Colon (tissue), 2 donors: ENCODE measurements around the gene C4orf50.
"Not testable (repeated sequence)": the region's sequence is repeated elsewhere in the genome, so short reads cannot be mapped to it uniquely, and the experiment has no call there.

Experiments
- FAIRE-seq: peaks from 2 replicates; lab custom pipeline; 2012; peaks lifted over from hg19 to GRCh38; lab: Jason Lieb, UNC
- donor health status: control.
- donor health status: control.

The C4orf50 gene

DNA sequence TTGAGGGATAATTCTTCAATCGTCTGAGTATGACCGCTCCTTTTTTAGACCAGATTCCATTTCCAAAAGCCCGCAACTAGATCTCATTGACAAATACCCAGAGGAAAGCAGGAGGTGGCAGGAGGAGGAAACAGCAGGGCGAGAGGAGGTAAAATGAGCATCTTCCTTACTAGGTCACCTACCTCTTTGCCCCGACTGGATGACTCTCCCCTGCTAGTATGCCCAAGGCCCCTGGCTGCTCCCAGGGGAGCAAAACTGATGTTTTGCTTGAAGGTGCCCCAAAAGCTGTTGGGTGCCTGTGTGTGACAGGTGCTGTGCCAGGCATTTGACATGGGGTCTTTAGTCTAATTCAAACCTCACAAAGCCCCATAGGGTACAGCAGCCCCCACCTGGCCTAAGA is 48.9 kb downstream of the C4orf50 start:
- no peak for FAIRE-seq

DNA sequence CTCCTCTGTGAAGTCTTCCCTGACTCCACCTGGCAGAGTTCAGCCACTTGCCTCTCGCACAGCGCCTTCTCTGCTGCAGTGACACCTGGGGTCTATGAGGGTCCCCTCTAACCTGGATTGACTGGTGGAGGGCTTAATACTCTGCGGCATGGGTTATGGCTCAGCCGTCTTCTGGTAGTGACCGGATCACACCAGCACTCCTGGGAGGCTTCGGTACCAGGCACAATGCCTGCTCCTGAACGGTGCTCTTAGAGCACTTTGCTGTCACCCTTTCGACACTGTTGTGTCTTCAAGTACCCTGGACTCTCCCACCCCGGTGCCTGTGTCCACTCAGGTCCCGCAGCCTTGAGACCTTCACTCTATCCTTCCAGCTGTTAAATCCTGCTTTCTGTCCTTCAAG is 50.0 kb downstream of the C4orf50 start:
- no peak for FAIRE-seq

DNA sequence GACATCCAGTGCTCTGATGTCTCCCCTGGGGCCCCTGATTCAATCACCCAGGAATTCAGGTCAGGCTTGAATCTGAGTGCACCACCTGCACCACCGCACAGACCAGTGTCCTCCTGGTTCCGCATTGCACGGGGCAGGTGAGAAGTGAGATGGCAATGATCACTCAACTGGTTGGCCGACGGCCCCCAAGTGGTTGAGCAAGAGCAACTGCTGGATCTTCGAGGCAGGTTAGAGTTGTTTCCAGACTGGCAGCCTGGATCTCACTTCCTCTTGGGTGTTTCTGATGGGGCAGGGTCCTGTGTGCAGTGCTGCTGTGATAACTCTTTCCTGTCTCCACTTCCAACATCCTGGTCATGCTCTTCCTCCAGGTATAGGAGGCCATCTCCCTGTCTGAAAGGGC is 50.4 kb downstream of the C4orf50 start:
- FAIRE-seq = no peak

DNA sequence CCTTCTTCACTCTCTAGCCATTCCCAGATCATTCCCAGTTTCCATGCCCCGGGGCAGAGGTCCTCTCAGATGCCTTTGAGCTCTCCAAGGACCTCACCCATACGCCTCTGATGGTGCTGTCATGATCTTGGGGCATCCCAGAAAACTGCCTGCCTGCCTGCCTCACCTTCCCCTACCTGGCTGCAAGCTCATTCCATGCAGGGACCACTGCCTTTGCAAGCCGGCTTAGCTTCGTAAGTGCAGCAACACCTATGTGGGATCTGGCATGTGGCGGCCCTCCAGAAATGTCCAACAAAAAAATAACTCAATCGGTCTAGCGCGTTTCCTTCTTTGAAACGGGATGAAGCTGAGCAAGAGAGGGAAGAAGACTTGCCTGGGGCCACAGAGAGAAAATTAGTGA is 53.0 kb downstream of the C4orf50 start:
- FAIRE-seq = no peak

DNA sequence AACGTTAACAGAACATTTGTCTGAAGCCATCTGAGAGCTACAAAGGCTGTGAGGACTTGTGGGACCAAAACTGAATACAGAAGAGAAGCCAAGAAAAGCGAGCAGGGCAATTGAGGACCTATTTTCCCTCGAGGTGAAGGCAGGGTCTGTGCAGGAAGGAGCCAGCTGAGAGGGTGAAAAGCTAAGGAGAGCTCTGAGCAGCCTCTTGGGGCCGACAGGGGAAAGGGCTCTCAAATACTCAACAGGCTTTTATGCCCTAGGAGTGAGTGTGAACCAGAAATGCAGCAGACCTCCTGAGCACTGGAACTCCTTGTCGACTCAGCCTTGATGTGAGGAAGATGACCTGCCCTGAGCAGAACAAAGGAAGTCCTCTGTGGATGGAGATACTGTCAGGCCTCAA is 54.2 kb downstream of the C4orf50 start:
- FAIRE-seq = no peak

DNA sequence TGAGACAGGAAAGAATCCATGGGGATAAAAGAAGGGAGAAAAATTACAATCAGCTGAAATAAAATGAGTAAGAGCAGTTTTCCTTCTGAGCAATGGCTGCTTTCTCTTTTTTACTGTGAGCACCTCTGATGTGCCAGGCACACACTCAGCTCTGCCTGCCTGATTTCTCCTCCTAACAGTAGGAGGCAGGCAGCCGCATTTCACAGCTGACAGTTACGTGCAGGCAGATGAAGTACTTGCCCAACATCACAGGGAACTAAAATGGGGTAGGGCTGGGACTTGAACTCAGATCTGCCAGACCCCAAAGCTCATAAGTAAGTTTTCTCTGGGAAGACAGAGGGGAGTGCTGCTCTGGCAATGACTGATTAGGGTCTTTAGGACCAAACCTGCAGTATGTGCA is 54.6 kb downstream of the C4orf50 start:
- FAIRE-seq = no peak

DNA sequence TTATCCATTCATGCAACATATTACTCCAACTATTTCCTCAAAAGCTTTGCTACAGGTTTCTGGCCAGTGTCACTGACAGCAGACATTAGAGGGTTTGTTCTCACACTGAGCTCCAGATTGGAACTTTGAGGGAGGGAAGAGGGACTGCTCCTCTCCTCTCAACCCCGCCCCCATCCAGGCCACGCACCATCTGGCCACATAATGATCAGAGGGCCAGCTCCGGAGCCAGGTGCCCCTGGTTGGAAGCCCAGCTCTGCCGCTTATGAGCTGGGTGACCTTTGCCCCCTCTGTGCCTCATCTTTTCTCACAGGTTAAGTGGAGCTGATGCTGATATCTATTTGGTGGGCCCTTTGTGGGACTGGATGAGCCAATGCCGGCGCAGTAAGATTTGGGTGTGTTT is 55.8 kb downstream of the C4orf50 start:
- no peak for FAIRE-seq

DNA sequence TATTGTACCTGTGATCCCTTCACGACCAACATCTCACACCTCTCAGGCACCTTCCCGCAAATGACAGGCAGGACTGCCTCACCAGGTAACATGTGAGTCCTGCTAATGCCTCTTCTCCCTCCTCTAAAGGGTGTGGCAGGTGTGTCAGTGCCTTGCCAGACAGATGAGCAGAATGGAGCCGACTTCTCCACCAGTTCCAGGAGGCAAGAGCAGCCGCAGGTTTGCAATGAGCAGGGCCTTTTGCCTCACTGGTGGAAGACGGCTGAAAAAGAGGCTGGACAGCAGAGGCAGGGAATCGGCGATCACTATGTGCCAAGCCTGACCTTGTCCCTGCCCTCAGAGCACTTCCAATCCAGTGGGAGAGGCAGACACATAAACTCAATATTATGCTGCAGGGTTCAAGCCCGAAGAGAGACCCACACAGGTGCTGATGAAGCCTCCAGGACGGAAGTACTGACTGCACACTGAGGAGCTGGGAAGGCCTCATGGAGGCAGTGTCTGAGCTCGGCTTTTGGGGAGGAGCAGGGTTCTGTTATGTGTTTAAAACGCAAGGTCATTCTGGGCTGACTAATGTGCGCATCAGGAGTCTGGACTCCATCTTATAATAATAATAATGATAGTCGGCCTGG is 57.9 kb downstream of the C4orf50 start:
- FAIRE-seq = no peak

DNA sequence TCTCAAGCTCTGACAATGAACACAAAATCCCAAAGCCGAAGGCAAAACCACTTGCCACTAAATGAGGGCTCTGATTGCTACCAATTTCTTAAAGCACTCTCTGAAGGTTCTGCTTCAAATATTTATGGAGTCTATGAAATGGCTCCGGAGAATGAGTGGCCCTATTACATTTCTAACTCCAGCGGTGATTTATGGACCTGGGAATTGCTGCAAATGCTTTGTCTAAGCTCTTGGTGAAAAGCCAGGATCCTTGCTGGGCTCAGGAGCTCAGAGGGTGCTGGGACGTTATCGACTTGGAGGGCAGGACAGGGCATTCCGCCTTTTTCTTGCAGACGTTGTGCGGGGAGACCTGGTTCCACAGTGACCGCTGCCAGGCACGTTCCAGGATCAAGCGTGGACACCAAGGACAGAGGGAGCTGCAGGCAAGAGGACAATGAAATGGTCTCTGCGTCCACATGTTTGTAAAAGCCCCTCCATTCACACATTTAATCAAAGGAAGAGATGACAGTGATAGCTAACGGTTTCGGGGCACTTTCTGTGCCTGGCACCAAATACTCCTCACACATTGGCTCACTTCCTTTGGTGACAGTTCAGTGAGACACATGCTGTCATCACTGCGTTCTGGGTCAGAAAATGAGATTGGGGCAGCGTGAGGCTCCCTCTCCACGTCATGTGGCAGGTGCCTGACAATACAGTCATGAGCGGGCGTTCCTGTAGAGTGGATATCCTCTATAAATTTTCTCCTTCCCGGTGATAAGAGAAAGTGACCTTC is 58.8 kb downstream of the C4orf50 start:
- no peak for FAIRE-seq

DNA sequence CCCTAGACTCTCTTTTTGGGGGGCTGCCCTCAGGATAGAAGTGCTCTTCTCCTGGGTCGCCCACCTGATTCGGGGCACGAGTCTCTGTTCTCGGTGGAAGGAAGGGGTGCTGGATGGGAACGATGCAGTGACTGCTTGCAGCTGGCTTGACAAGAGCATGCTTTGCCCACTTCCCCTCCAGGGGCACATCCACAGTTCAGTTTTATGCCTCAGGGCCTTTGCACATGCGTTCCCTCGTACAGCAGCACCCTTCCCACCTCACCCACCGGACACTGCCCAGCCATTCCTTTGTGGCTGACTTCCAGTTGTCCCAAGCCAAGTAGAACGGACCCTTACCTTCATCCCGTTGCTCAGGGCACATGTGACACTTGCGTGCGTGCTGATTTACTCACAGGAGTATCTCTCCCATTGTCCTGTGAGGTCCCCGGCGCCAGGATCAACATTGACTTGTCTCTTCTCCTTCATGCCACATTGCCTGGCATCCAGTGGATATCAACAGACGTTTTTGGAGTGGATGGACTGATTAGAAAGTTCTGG is 60.0 kb downstream of the C4orf50 start:
- FAIRE-seq = no peak

DNA sequence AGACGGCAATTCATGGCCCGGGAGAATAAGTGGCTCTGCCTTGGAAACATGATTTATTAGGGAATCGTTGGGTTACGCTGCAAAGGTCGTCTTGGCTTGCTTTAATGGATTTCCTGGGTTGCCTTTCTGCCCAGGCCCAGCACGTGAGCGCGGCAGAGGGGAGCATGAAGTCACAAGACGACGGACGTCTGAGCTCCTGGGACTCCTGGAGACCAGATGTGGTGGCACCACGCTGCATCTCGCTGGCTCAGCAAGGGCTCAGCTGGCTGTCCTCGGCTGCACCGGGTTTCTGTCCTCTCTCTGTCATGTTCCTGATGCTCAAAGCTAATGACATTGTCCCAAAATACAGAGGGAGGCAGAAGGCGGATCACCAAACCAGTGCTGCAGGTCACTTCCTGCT is 61.2 kb downstream of the C4orf50 start:
- no peak for FAIRE-seq

DNA sequence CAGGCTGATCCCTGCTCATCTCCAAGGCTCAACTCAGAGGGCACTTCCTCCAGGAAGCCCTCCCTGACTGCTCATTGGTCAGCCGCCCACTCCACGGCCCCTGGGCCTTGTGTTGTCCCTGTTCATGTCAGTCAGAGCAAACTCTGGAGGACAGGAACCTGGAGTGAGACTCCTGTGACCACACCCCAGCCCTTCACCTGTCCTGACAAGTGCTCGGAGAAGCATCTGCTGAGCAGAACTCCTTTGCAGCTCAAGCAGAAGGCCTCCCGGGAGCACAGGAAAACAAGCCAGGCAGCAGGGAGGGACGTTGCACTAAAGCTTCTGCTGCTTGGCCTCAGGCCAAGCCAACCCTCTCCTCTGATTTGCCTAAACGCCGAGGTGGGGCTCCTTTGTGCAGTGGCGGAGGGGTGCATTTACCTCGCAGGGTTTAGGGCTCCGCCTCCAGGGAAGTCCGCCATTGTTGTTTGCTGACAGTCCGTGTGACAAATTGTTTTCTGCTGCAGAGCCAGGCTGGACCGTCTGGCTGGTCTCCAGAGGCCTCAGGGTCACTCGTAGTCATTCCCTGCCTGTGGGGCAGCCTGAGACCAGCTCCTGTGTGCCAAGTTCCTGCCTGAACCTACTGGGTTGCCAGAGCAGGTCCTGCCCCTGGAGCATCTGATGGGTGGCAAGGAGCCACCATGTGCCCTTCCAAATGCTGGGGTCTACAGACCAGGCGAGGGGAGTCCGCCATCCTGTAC is 61.8 kb downstream of the C4orf50 start:
- FAIRE-seq = no peak

DNA sequence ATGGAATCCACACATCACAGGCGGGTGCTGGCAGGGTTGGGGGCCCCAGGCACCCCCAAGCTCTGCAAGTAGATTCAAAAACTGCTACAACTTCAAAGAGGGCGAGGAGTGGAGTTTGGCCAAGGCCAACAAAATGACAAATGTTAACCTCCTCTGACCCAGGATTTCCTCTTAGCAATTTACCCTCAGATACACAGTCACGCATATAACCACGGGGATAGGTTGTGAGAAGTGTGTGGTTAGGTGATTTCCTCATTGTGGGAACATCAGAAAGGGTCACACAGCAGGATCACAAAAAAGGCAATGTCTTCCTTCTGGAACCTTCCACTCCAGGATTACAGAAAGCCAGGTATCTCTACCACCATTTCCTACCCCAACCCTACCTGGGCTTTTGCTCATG is 62.4 kb downstream of the C4orf50 start:
- FAIRE-seq = no peak

DNA sequence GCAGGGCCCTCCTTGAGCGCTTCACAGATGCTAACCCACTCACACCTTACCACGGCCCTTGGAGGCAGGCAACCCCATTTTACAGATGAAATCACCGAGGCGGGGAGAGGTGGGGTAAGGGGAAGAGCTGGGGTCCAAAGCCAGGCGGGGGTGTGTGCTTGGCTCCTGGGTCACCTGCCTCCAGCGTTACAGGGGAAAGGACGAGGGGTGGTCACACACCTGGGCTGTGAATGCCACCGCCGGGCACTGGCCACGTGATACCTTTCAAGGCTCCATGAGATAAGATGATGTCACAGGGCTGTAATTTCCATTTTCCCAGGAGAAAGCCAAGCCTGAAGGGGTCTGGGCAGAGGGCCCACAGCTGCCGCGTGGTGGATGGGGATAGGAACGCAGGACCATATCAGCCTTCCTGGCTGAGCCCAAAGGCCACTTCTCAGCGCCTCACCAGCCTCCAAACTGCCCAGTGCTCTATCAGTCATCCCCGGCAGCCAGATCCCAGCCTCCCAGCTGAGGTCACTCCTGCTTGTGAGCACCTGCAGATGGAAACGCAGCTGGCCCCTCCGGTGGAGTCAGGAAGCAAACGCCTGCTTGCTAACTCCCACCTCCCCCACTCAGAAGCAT is 62.9 kb downstream of the C4orf50 start:
- FAIRE-seq = no peak

DNA sequence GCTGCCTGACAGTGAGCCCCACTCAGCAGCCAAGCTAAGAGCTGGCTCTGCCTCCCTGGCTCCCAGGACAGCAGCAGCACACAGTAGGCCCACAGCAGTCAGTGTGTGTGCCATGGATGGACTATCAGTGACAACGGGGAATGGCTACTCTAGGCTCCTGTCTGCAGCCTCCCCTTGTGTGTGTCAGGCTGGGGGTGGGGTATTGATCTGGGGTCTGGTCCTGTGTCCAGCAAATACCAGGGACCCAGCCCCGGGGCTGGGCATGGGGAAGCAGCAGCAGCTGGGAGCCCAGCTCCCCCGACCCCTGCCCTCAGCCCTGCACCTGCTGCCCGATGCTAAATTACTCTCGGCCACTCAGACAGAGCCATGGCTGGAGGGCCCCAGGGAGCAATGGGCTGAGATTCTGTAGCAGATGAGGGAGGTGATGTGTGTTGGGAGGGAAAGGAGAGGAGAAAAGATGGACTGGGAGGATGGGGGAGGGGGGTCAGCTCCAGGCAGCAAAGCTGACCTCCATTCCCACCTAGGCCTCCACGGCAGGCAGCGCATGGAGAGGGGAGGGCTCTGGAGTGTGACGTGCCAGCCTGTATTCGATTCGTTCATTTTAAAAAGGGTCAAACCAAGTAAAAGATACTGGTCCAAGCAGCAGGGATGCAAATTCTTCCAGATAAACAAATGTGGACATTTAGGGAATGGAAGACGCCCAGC is 64.0 kb downstream of the C4orf50 start:
- FAIRE-seq = no peak

DNA sequence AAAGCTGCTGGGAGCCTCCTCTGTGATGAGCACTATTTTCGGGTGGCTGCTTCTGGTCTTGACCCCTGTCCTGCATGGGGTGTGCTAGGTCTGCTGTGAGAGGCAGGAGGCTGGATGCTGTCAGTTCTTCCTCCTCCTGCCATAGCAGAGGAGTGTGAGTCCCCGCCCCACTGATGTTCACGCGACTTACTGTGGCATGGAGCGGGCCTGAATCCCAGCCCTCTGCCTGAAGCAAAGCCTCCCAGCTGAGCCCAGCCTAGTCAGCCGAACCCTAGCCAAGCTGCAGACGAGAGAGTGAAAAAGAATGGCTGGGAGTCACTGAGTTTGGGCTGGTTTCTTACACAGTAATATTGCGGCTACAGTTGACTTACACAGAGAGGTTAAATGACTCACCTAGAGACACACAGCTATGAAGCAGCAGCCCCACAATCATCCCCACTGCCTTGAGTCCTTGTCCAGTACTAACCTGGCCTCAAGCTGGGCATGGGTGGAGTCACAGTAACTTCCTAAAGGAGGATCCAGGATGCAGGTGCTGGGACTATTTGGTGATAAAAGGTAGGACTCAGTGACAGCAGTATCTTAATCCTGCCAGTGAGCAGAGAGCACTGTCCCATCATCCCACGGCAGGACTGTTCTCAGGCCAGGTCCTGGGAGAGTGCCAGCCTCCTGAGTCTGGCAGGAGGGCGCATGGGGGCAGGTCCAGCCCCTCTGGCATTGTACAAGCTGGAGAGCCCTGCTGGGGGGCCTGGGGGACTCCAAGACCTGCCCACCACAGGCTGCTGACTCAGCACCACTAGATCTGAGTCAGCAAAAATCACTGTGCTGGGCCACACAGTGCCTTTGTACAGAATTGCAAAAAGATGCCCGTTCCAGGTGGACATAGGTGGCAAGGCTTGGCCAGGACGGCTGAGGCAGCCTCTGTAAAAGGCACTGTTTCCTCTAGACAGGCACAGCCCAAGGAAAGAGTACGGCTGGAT is 65.0 kb downstream of the C4orf50 start:
- FAIRE-seq = no peak

DNA sequence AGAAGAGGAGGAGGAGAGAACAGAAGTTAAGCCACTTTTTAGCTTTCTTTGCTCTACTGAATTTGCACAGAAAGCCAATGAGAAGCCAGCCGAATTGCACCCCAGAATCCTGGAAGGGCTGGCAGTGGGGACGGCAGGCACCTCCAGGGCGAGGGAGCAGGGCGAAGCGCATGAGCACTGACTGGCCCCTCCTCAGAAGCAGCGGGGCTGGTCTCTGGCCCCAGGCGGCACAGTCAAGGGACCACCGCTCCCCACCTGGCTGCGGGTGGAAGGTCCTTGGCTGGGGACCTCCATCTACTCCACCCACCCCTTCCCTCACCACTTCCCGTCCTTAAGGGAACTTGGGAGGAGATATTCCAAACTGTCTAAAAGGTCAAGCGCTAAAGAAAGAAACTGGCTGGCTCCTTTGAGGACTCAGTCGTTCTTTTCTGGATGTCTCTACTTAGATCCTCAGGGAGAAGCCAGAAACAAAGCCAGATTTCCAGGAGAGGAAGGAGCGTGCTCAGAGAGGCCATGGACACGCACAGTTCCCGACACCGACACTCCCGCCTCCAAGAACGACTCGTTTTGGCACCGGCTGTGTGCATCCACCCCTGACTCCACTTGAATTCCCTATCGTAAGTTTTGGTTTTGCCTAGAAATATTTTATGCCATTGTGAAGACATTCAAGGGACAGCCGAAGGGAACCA is 65.8 kb downstream of the C4orf50 start:
- FAIRE-seq = no peak

DNA sequence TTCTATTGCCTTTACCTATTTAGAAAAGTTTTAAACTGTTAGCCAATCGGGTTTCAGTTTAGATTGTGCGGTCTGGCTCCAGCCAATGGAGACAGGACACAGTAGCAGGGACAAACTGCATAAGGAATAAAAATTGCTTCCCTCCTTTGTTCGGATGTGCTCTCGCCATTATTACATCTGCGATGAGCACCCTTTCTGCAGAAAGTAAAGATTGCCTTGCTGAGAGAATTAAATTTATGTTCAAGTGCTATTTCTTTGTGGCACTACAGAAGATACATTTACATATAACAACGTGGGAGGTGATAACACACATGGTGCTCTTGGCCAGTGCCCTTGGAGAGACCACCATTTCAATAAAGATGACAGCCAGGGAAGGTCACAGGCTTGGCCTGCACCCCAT is 71.6 kb downstream of the C4orf50 start:
- not testable (repeated sequence) for FAIRE-seq

DNA sequence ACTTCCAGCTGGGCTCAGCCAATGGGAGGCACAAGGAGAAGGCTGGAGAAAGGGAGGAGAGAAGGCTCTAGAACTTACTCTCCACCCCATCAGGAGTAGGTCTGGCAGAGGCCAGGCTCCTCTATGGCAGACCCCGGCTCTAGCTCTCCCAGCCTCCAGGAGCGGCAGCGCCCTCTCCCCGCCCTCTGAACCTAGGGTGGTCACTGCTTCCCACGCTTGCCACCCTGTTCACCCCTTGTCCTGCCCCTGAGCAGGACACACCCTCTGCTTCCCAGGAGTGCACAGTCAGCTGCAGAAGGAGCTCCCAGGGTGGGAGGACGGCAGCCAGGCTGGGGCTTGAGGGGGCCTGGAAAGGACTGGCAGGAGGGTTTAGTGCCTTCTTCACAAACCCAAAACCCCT is 72.3 kb downstream of the C4orf50 start:
- no peak for FAIRE-seq

DNA sequence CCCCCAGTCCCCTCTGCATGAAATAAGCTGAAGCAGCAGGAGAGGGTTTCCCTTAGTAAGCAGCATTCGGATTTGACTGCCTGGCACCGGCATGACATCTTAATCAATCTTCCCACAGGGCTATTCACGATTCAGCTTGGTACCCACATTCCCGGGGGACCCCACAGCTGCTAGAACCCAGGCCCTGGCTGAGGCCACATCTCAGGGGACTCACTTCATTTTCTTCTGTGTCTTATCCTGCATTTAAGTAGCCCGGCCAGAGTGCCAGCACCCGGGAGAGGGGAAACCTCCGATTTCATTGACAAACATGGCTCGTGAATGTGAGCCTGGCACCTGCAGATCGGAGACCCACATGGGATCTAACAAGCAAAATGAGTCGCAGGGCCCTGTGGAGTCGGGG is 73.1 kb downstream of the C4orf50 start:
- FAIRE-seq = no peak
